Right lobe of liver (tissue), 6 donors: Measurements from ENCODE around the gene STN1. TPM values are rescaled to one million over a fixed set of nuclear protein-coding genes. Genes with fewer than 3 reads are reported as not detected.

Source experiments
- ATAC-seq, 4 donors: fragments of 200-7000 bp; cut with Tn5 transposase; one replicate each; pipeline ENCODE4 v1.9.1; 2020; ENCODE audit warnings: mild to moderate bottlenecking in 4 of 4, moderate library complexity in 4 of 4
- DNase-seq, 3 donors: peaks; one replicate each; pipeline ENCODE4 v3.0.0-alpha.2; 2020
- H3K27ac ChIP-seq, 3 donors: fragments of 200-600 bp; one replicate each; pipeline ENCODE4 v1.8.0; 2022
- H3K27me3 ChIP-seq, 2 donors: fragments of 200-600 bp; one replicate each; pipeline ENCODE4 v1.8.0; 2022
- H3K36me3 ChIP-seq, 4 donors: fragments of 200-600 bp; sonication (generic) in 1 of 4; one replicate each; pipeline versions ENCODE4 v1.5.1 to v1.8.0; 2017 to 2022; ENCODE audit warnings: control low read depth in 1 of 4
- H3K4me1 ChIP-seq, 4 donors: fragments of 200-600 bp; sonication (generic) in 1 of 4; one replicate each; pipeline versions ENCODE4 v1.5.1 to v1.8.0; 2017 to 2022; ENCODE audit warnings: control low read depth in 1 of 4
- H3K4me3 ChIP-seq, 3 donors: fragments of 200-600 bp; one replicate each; pipeline ENCODE4 v1.8.0; 2022
- H3K9me3 ChIP-seq, 4 donors: fragments of 200-600 bp; sonication (generic) in 1 of 4; one replicate each; pipeline versions ENCODE4 v1.5.1 to v1.8.0; 2017 to 2022; ENCODE audit warnings: control low read depth in 1 of 4
- POLR2A ChIP-seq: fragments of 450-650 bp; IDR thresholded peaks from one replicate; pipeline ENCODE4 v1.6.1; 2017; ENCODE audit warnings: antibody characterized with exemption, mild to moderate bottlenecking
- WGBS: methylation state at CpG from one replicate; pipeline ENCODE4 v1.1.6; 2018; ENCODE audit warnings: low coverage, low lambda C conversion rate; ENCODE audit not compliant: insufficient coverage; ENCODE audit errors: missing lambda C conversion rate; 5-methylcytosine and 5-hydroxymethylcytosine counted together
- intact Hi-C, 2 donors: fragments of 100-400 bp; cut with DNase I; formaldehyde crosslinking; loops; one replicate each; pipeline versions ENCODE4 v1.11.2 to v1.14.1; 2022
- total RNA-seq, 6 experiments: library from RNA; depleted of rRNA in 2 of 6; stranded (reverse); fragments of >200 nt in 2 of 6; fragmentation: NEBNext Ultra II Directional in 3 of 6; extraction: Animal tissue kit (Norgen Biotek cat#: 25700) in 3 of 6; gene quantifications; one replicate each; pipeline versions ENCODE4 v1.1.0 to v1.2.4, GENCODE V29; 2016 to 2023
- TF ChIP-seq, protein P1 (sequence below), 4 donors: fragments of 200-600 bp in 3 of 4; fragments of 450-650 bp in 1 of 4; IDR thresholded peaks; one replicate each; pipeline versions ENCODE4 v1.5.1 to v1.8.0; 2016 to 2022; ENCODE audit warnings: antibody characterized with exemption in 4 of 4, mild to moderate bottlenecking in 2 of 4
- donor health status: DM: no; HTN: yes; CAD: no.
- donor health status: DM: no; HTN: no; CAD: no.
- donor health status: DM: no; HTN: no; CAD: no.
- donor health status: DM: no; HTN: yes; CAD: no.
- donor health status: DM: no; HTN: yes; CAD: no.

The STN1 gene
- total RNA-seq, 6 experiments from 2014 or later: 6.1 to 13.3 (median 6.6) TPM

DNA sequence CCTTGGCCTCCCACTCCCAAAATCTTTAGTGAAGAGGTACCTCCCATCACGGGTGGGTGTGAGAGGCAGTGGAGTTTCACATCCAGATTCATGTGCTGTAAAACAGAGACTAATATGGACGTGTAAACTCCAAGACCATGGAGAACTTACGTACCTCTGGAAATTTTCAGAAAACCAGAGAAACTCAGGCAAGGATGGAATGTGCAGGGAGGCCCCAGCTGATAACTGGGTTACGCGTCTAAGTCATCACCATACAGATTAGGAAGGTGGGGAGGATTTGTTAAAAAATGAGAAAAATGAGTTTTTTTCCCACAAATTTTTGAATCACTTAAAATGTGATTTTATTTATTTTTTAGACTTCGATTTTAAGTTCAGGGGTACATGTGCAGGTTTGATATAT is 16.3 kb upstream of the STN1 start:
- no peaks in the 10 kb centered on the region for H3K27me3 ChIP-seq
- H3K36me3 ChIP-seq: no peaks in the 10 kb centered on the region
- intact Hi-C loops: no loop called here
- WGBS: 88% methylated on average over 6 of the region's 6 CpGs
- H3K9me3 ChIP-seq: no peaks in the 10 kb centered on the region
- no peak overlapping the region for H3K27ac ChIP-seq
- TF ChIP-seq, protein P1, sequence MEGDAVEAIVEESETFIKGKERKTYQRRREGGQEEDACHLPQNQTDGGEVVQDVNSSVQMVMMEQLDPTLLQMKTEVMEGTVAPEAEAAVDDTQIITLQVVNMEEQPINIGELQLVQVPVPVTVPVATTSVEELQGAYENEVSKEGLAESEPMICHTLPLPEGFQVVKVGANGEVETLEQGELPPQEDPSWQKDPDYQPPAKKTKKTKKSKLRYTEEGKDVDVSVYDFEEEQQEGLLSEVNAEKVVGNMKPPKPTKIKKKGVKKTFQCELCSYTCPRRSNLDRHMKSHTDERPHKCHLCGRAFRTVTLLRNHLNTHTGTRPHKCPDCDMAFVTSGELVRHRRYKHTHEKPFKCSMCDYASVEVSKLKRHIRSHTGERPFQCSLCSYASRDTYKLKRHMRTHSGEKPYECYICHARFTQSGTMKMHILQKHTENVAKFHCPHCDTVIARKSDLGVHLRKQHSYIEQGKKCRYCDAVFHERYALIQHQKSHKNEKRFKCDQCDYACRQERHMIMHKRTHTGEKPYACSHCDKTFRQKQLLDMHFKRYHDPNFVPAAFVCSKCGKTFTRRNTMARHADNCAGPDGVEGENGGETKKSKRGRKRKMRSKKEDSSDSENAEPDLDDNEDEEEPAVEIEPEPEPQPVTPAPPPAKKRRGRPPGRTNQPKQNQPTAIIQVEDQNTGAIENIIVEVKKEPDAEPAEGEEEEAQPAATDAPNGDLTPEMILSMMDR (IDR thresholded peaks at IDR 0.05): no peak
- no peak for TF ChIP-seq POLR2A
- H3K4me3 ChIP-seq: no peak overlapping the region
- H3K4me1 ChIP-seq: no peaks in the 10 kb centered on the region
- no peak for ATAC-seq
- no peak for DNase-seq

DNA sequence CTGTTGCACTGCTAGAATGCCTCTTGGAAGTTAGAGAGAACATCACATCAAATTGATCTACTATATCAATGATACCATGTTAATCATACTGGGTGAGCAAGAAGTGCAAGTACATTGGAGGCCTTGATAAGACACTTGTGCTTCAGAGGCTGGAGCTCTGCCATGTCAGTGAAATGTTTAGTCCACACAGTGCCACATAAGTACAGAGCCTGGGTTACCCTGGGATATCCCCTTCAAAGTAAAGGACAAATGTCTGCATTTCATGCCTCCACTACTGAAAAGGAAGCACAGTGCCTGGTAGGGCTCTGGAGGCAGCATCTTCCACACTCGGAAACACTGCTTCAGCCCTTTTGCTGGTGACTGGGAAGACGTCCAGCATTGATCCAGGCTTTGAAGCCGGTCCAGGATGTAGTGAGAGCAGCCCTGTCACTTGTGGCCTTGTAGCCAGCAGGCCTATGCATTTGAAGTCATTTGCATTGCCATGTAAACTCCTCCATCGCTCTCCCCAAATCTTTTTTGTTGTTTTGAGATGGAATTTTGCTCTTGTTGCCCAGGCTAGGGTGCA is 15.7 kb upstream of the STN1 start:
- Histone ChIP-seq H3K4me3 (no peak overlapping the region), H3K36me3 (no peaks in the 10 kb centered on the region), H3K4me1 (no peaks in the 10 kb centered on the region), H3K27ac (no peak overlapping the region), H3K9me3 (no peaks in the 10 kb centered on the region), H3K27me3 (no peaks in the 10 kb centered on the region)
- WGBS: 55% methylated on average over 2 of the region's 4 CpGs
- ATAC-seq (peak; percentile 67 to 90 (median 76)), DNase-seq (peak in 2 of 3 donors; percentile 61 to 66)
- TF ChIP-seq, protein P1 (IDR thresholded peaks at IDR 0.05): no peak
- no peak for TF ChIP-seq POLR2A
- intact Hi-C loops: no loop called here

GRCh38 chr10:103932971-103933370 is 15.0 kb upstream of the STN1 start:
- Histone ChIP-seq H3K4me1 (no peaks in the 10 kb centered on the region), H3K4me3 (no peak overlapping the region), H3K27me3 (no peaks in the 10 kb centered on the region), H3K36me3 (no peaks in the 10 kb centered on the region), H3K27ac (no peak overlapping the region), H3K9me3 (no peaks in the 10 kb centered on the region)
- TF ChIP-seq, protein P1 (IDR thresholded peaks at IDR 0.05): no peak
- no peak for TF ChIP-seq POLR2A
- ATAC-seq (no peak), DNase-seq (no peak)
- 71% methylated on average over 3 of the region's 3 CpGs for WGBS
- intact Hi-C loops: no loop called here

DNA sequence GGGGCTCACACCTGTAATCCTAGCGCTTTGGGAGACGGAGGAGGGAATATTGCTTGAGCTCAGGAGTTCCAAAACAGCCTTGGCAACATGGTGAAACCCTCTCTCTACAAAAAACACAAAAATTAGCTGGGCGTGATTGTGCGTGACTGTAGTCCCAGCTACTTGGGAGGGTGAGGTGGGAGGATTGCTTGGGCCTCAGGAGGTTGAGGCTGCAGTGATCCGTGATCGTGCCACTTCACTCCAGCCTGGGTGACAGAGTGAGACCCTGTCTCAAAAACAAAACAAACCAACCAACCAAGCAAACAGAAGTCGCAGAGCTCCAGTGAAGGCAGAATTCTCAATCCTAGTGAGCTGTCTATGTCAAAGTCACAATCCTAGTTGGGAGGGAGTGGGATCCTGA is 14.3 kb upstream of the STN1 start:
- DNase-seq (no peak), ATAC-seq (no peak)

More for the DNA sequence above, 14.3 kb upstream of the STN1 start:
- WGBS: 89% methylated on average over 6 of the region's 7 CpGs
- Histone ChIP-seq H3K9me3 (no peaks in the 10 kb centered on the region), H3K4me3 (no peak overlapping the region), H3K4me1 (no peaks in the 10 kb centered on the region), H3K27me3 (no peaks in the 10 kb centered on the region), H3K36me3 (no peaks in the 10 kb centered on the region), H3K27ac (no peak overlapping the region)
- intact Hi-C loops: no loop called here
- no peak for TF ChIP-seq POLR2A
- TF ChIP-seq, protein P1 (IDR thresholded peaks at IDR 0.05): no peak
